GM18505 (cell line): ENCODE data around the gene UHRF1.

ENCODE experiments used
- ATAC-seq: cut with Tn5 transposase; IDR thresholded peaks from one replicate; pipeline ENCODE4 v1.9.1; 2021; ENCODE audit not compliant: unreplicated experiment
- POLR2A ChIP-seq: IDR thresholded peaks from 4 replicates; pipeline ENCODE4 v1.6.1; 2011; ENCODE audit warnings: borderline replicate concordance; ENCODE audit not compliant: insufficient read depth, insufficient read length; ENCODE audit errors: extremely low read depth

The UHRF1 gene

DNA sequence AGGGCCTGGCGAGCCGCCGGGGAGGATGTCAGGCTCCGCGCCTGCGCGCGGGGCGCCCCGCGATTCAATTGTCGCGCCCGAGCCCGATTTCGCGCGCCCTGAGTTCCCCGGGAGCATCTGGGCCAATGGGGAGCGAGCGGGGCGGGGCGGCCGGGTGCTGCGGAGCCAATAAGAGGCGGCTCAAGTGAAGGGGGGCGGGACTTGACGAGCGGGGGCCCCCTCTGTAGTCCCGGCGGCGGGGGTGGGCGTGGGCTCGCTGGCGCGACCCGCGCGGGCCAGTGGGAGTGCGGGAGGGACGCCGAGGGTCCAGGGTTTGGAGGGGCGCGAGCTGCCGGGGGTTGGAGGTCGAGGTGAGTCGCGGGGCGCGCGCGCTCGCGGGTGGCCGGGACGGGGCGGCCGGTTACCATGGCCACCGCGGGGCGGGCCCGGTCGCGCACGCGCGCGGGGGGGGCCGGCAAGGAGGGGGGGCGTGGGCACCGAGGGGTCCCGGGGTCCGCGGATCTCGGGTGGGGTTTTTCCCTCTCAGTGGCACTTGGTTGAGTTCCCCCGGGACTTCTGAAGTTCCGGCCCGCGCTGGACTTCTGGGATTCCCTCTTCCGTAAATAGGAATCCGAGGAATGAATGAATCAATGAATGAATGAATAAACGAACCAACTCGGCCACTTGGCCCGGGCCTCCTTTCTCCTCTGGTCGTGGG is 744 bp downstream of the UHRF1 start:
- peak; percentile 69 for ATAC-seq
- TF ChIP-seq POLR2A: no peak

GRCh38 chr19:4910594-4911281 is 1.4 kb downstream of the UHRF1 start:
- no peak for ATAC-seq
- TF ChIP-seq POLR2A: no peak

DNA sequence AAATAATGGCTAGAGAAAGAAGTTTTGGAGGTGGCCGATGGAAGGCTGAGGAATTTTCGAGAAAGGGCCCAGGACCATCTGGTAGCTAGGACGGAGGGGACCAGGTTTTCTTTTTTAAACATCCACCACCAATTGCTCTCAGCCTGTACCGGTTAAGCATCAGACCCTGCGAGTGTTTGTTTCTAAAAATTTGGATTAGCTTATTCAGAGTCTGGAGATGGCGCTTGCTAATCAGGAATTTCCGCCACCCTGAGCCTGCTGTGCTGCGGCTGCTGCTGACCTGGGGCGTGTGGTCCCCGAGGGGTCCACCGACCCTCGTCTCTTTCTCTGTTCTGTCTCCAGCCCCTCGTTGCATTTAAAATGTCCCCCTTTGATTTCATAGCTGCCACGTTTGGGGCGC is 2.0 kb downstream of the UHRF1 start:
- ATAC-seq: no peak
- TF ChIP-seq POLR2A: no peak

GRCh38 chr19:4911786-4912672 is 2.7 kb downstream of the UHRF1 start:
- no peak for ATAC-seq

GRCh38 chr19:4913996-4914735 is 4.9 kb downstream of the UHRF1 start:
- no peak for TF ChIP-seq POLR2A
- ATAC-seq: no peak

More at GRCh38 chr19:4911786-4912672, 2.7 kb downstream of the UHRF1 start:
- no peak for TF ChIP-seq POLR2A

DNA sequence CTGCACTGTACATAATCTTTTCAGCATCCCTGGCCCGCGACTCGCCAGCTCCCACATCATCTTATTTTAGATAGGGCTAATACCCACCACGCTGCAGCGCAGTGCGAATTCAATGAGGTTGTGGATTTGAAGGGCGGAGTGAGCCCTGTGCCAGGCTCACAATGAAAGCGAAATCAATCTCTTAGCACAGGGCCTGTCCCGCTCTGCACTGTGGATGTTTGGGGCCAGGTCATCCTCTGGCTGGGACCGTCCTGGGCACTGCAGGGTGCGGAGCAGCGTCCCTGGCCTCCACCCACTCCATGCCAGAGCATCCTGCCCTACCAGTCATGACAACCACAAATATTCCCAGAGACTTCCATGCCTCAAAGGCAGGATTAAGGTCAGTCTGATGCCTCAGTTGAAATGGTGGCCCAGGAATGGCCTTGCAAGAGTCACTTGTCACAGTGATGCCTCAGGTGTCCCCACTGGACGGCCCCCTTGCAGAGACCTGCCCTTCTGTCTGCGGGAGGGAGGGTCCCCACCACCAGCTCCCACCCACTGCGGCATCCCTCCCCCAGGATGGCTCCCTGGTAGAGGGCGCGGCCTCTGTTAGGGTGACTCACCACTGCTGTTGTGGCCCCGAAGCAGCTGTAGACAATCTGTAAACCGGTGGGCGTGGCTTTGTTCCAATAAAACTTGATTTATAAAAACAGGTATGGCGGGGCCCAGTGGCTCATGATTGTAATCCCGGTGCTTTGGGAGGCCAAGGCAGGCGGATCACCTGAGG is 5.6 kb downstream of the UHRF1 start:
- no peak for TF ChIP-seq POLR2A
- ATAC-seq: no peak

- ATAC-seq: no peak
- TF ChIP-seq POLR2A: peak; percentile 65
Measured at GRCh38 chr19:4916292-4917082, 7.2 kb downstream of the UHRF1 start.

DNA sequence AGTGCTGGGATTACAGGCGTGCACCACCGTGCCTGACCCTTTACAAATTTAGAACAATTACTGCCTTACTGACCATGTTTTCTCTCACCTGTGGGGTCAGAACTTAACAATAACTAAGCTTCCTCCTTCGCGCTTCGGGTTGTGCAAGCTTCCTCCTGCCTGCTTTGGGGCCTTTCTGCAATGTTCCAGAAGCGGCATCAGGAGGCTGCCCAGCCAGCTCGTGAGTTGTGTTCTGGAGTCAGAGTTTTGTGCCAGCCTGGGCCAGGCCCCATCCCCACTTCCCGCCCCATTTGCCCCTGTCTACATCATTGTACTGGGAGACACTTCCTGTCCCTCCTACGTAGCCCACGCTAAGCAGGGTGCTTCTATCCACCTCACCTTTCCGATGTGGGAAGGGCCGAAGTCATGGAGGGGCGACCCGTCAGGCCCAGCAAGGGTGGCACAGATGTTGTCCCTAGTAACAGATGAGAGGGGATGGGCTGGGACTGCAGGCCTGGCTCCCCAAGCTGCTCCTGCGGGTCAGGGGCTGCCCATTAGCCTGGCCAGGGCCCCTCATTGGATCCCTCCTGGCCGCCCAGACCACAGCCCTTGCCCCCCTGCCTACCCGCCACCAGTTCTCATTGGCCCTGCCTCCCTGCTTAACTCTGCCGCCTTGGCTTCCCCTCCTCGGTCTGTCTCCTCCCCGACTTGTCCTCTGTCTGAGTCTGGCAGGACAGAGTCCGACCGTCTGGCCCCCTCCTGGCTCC is 13.4 kb downstream of the UHRF1 start:
- ATAC-seq: no peak
- TF ChIP-seq POLR2A: no peak

GRCh38 chr19:4923276-4923747 is 14.0 kb downstream of the UHRF1 start:
- no peak for TF ChIP-seq POLR2A
- no peak for ATAC-seq

- TF ChIP-seq POLR2A: no peak
- ATAC-seq: no peak
Measured at GRCh38 chr19:4929186-4929585, 19.9 kb downstream of the UHRF1 start.

GRCh38 chr19:4930664-4931063 is 21.4 kb downstream of the UHRF1 start:
- TF ChIP-seq POLR2A: no peak
- ATAC-seq: no peak

GRCh38 chr19:4932711-4933110 is 23.4 kb downstream of the UHRF1 start:
- no peak for ATAC-seq
- TF ChIP-seq POLR2A: no peak
